ENCODE data around the gene LUZP1. TPM values are rescaled to one million over a fixed set of nuclear protein-coding genes. Genes with fewer than 3 reads are reported as not detected.

LUZP1 gene
- total RNA-seq, 1 donor from 2014 or later, result 28.0 TPM

- ATAC-seq (no peak), DNase-seq (no peak)
- intact Hi-C loops (cut with micrococcal nuclease), result no loop called here
Observed at GRCh38 chr1:23062271-23062670, 106.4 kb downstream of the LUZP1 start.

GRCh38 chr1:23057301-23057700 is 111.4 kb downstream of the LUZP1 start:
- intact Hi-C loops (cut with micrococcal nuclease), result no loop called here
- ATAC-seq (no peak), DNase-seq (no peak)

GRCh38 chr1:23051290-23051909 is 117.3 kb downstream of the LUZP1 start:
- ATAC-seq (no peak), DNase-seq (no peak)

GRCh38 chr1:23050201-23050600 is 118.5 kb downstream of the LUZP1 start:
- intact Hi-C loops (cut with micrococcal nuclease), result no loop called here
- DNase-seq (no peak), ATAC-seq (no peak)

More at GRCh38 chr1:23051290-23051909, 117.3 kb downstream of the LUZP1 start:
- intact Hi-C loops (cut with micrococcal nuclease), result no loop called here

GRCh38 chr1:23044035-23044434 is 124.6 kb downstream of the LUZP1 start:
- DNase-seq (no peak), ATAC-seq (no peak)
- intact Hi-C loops (cut with micrococcal nuclease), result no loop called here

- intact Hi-C loops (cut with micrococcal nuclease), result no loop called here
- no peak for DNase-seq
- ATAC-seq, result no peak
Observed at GRCh38 chr1:23040509-23040908, 128.1 kb downstream of the LUZP1 start.

- intact Hi-C loops (cut with micrococcal nuclease), result no loop called here
- no peak for ATAC-seq
- no peak for DNase-seq
Observed at GRCh38 chr1:23039308-23039826, 129.3 kb downstream of the LUZP1 start.

GRCh38 chr1:23037081-23037740 is 131.4 kb downstream of the LUZP1 start:
- ATAC-seq, result no peak

GRCh38 chr1:23035823-23036452 is 132.7 kb downstream of the LUZP1 start:
- DNase-seq (no peak), ATAC-seq (no peak)
- intact Hi-C loops (cut with micrococcal nuclease), result no loop called here

More at GRCh38 chr1:23037081-23037740, 131.4 kb downstream of the LUZP1 start:
- no peak for DNase-seq
- intact Hi-C loops (cut with micrococcal nuclease), result no loop called here

Small RNAs within 50 kb of the gene (microRNA-seq; reads per million reads assigned to microRNA genes)
- gene MIR3115 (ENCODE audit: borderline number of aligned reads), result not detected
- gene MIR4419A (ENCODE audit: borderline number of aligned reads), result not detected

Other genes starting within 250 kb of the LUZP1 start
- not detected for gene LACTBL1, start 196.0 kb downstream of the LUZP1 start, total RNA-seq
- not detected for gene TEX46, start 153.0 kb downstream of the LUZP1 start, total RNA-seq
- gene KDM1A, start 149.4 kb downstream of the LUZP1 start, total RNA-seq, result 35.0 TPM
- gene HTR1D, start 48.6 kb upstream of the LUZP1 start, total RNA-seq, result 0.07 TPM
- gene HNRNPR, start 175.4 kb upstream of the LUZP1 start, total RNA-seq, result 54.9 TPM
- gene ZNF436, start 201.0 kb upstream of the LUZP1 start, total RNA-seq, result 12.4 TPM

Data from left ventricle myocardium superior (tissue), 1 donor.